H9 (cell line): ENCODE results near the gene SCUBE1. TPM values are rescaled to one million over a fixed set of nuclear protein-coding genes. Genes with fewer than 3 reads are reported as not detected.

ENCODE experiments used
- DNase-seq: peaks from one replicate; pipeline ENCODE4 v3.0.0-alpha.2; 2017
- H2AFZ ChIP-seq: one replicate; pipeline ENCODE4 v1.6.1; 2013; ENCODE audit warnings: mild to moderate bottlenecking, low read length, control low read depth, moderate library complexity
- H2AK5ac ChIP-seq: 2 replicates; pipeline ENCODE4 v1.6.1; 2013; ENCODE audit warnings: low read length, control low read depth, mixed read lengths; ENCODE audit not compliant: insufficient read length
- H2BK120ac ChIP-seq: one replicate; pipeline ENCODE4 v1.6.1; 2013; ENCODE audit warnings: low read depth, mild to moderate bottlenecking, low read length, control low read depth, inconsistent platforms; ENCODE audit not compliant: poor library complexity, severe bottlenecking
- H2BK12ac ChIP-seq: 2 replicates; pipeline ENCODE4 v1.6.1; 2013; ENCODE audit warnings: low read length, control low read depth, mixed read lengths, low read depth; ENCODE audit not compliant: insufficient read length
- H2BK15ac ChIP-seq: 2 replicates; pipeline ENCODE4 v1.6.1; 2013; ENCODE audit warnings: low read depth, low read length, control low read depth
- H2BK20ac ChIP-seq: one replicate; pipeline ENCODE4 v1.6.1; 2013; ENCODE audit warnings: low read depth, mild to moderate bottlenecking, low read length, control low read depth, inconsistent platforms; ENCODE audit not compliant: poor library complexity, severe bottlenecking
- H2BK5ac ChIP-seq: 2 replicates; pipeline ENCODE4 v1.6.1; 2013; ENCODE audit warnings: low read length, control low read depth, mixed read lengths; ENCODE audit not compliant: insufficient read length
- H3K14ac ChIP-seq: 2 replicates; pipeline ENCODE4 v1.6.1; 2013; ENCODE audit warnings: low read length, control low read depth; ENCODE audit not compliant: insufficient read depth
- H3K18ac ChIP-seq: 2 replicates; pipeline ENCODE4 v1.6.1; 2013; ENCODE audit warnings: low read depth, mild to moderate bottlenecking, mixed read lengths, low read length, control low read depth; ENCODE audit not compliant: insufficient read length
- H3K23ac ChIP-seq: 2 replicates; pipeline ENCODE4 v1.6.1; 2013; ENCODE audit warnings: low read length, control low read depth, mixed read lengths, low read depth; ENCODE audit not compliant: insufficient read length
- H3K23me2 ChIP-seq: 2 replicates; pipeline ENCODE4 v1.6.1; 2013; ENCODE audit warnings: low read depth, mild to moderate bottlenecking, mixed read lengths, low read length, control low read depth; ENCODE audit not compliant: insufficient read length, poor library complexity, severe bottlenecking
- H3K27ac ChIP-seq: 2 replicates; pipeline ENCODE4 v1.5.1; 2013; ENCODE audit warnings: low read length, control low read depth, mixed read lengths, low read depth; ENCODE audit not compliant: insufficient read length
- H3K27me3 ChIP-seq: 2 replicates; pipeline ENCODE4 v1.6.1; 2013; ENCODE audit warnings: low read length, control low read depth, inconsistent platforms; ENCODE audit not compliant: insufficient read depth
- H3K4ac ChIP-seq: 2 replicates; pipeline ENCODE4 v1.6.1; 2013; ENCODE audit warnings: low read depth, mild to moderate bottlenecking, control low read depth, inconsistent platforms, low read length, moderate library complexity
- H3K4me1 ChIP-seq: 2 replicates; pipeline ENCODE4 v1.6.1; 2013; ENCODE audit warnings: low read length, control low read depth, inconsistent platforms; ENCODE audit not compliant: insufficient read depth
- H3K4me2 ChIP-seq: 2 replicates; pipeline ENCODE4 v1.6.1; 2013; ENCODE audit warnings: low read length, control low read depth, mixed read lengths; ENCODE audit not compliant: insufficient read length, insufficient read depth
- H3K56ac ChIP-seq: 2 replicates; pipeline ENCODE4 v1.6.1; 2013; ENCODE audit warnings: low read depth, mild to moderate bottlenecking, mixed read lengths, low read length, control low read depth; ENCODE audit not compliant: insufficient read length
- H3K79me1 ChIP-seq: 2 replicates; pipeline ENCODE4 v1.6.1; 2013; ENCODE audit warnings: low read depth, mild to moderate bottlenecking, moderate library complexity, low read length, control low read depth, inconsistent platforms; ENCODE audit not compliant: insufficient read depth, poor library complexity, severe bottlenecking
- H3K79me2 ChIP-seq: 2 replicates; pipeline ENCODE4 v1.6.1; 2013; ENCODE audit warnings: low read length, control low read depth, inconsistent platforms; ENCODE audit not compliant: insufficient read depth
- H3K9ac ChIP-seq: 2 replicates; pipeline ENCODE4 v1.6.1; 2013; ENCODE audit warnings: low read length, control low read depth, mixed read lengths; ENCODE audit not compliant: insufficient read length; ENCODE audit errors: extremely low read depth
- H3K9me3 ChIP-seq: one replicate; pipeline ENCODE4 v1.6.1; 2013; ENCODE audit warnings: low read depth, low read length, inconsistent platforms; ENCODE audit not compliant: control insufficient read depth
- H3T11ph ChIP-seq: one replicate; pipeline ENCODE4 v1.6.1; 2013; ENCODE audit warnings: mild to moderate bottlenecking, low read length, control low read depth, inconsistent platforms
- H4K20me1 ChIP-seq: one replicate; pipeline ENCODE4 v1.6.1; 2013; ENCODE audit not compliant: control insufficient read depth, insufficient read length, insufficient read depth
- H4K5ac ChIP-seq: 2 replicates; pipeline ENCODE4 v1.6.1; 2013; ENCODE audit warnings: low read depth, mild to moderate bottlenecking, mixed read lengths, low read length, control low read depth; ENCODE audit not compliant: insufficient read length
- H4K8ac ChIP-seq: replicated peaks from 2 replicates; pipeline ENCODE4 v1.6.1; 2013; ENCODE audit warnings: low read length, control low read depth, mixed read lengths, low read depth; ENCODE audit not compliant: insufficient read length
- H4K91ac ChIP-seq: 2 replicates; pipeline ENCODE4 v1.6.1; 2013; ENCODE audit warnings: low read depth, mild to moderate bottlenecking, moderate library complexity, mixed read lengths, low read length, control low read depth; ENCODE audit not compliant: insufficient read length
- H3K27ac Mint-ChIP-seq, 3 experiments: 2 replicates in 2 of 3; 3 replicates in 1 of 3; pipeline ENCODE4 v1.8.0; 2020 to 2021; ENCODE audit warnings: mixed read lengths in 3 of 3, mild to moderate bottlenecking in 1 of 3, moderate library complexity in 1 of 3
- H3K27me3 Mint-ChIP-seq: 2 replicates; pipeline ENCODE4 v1.8.0; 2021; ENCODE audit warnings: low read depth, mild to moderate bottlenecking, moderate library complexity, mixed read lengths
- H3K36me3 Mint-ChIP-seq, 3 experiments: 2 replicates in 2 of 3; 3 replicates in 1 of 3; pipeline ENCODE4 v1.8.0; 2020 to 2021; ENCODE audit warnings: low read depth in 3 of 3, mixed read lengths in 3 of 3; ENCODE audit not compliant: insufficient read depth in 1 of 3
- H3K4me1 Mint-ChIP-seq, 2 experiments: 2 replicates each; pipeline ENCODE4 v1.8.0; 2020; ENCODE audit warnings: mixed read lengths in 2 of 2
- H3K4me3 Mint-ChIP-seq, 2 experiments: 2 replicates in 1 of 2; 3 replicates in 1 of 2; pipeline ENCODE4 v1.8.0; 2020 to 2021; ENCODE audit warnings: mild to moderate bottlenecking in 2 of 2, mixed read lengths in 2 of 2, moderate library complexity in 1 of 2
- H3K9me3 Mint-ChIP-seq, 2 experiments: 2 replicates in 1 of 2; 3 replicates in 1 of 2; pipeline ENCODE4 v1.8.0; 2020; ENCODE audit warnings: mild to moderate bottlenecking in 2 of 2, mixed read lengths in 2 of 2, moderate library complexity in 1 of 2
- WGBS: extraction: QIAGEN DNeasy Blood & Tissue Kit; methylation state at CpG from one replicate; pipeline ENCODE4 v1.1.7; 2013; ENCODE audit warnings: missing lambda C conversion rate, low lambda C conversion rate, mixed read lengths; ENCODE audit not compliant: insufficient read length; ENCODE audit errors: extremely low coverage; 5-methylcytosine and 5-hydroxymethylcytosine counted together
- total RNA-seq: library from RNA; stranded (reverse); gene quantifications from 2 replicates; pipeline ENCODE4 v1.2.1, GENCODE V29; 2021
- TF ChIP-seq, protein P1 (sequence below): fragments of 200-600 bp; sonication (generic); conservative IDR thresholded peaks from 3 replicates; pipeline ENCODE4 v1.8.0; 2021; ENCODE audit warnings: antibody characterized with exemption, mild to moderate bottlenecking

Gene SCUBE1
- total RNA-seq, 1 experiment from 2014 or later = 1.2 TPM

- H4K8ac ChIP-seq = no peak overlapping the region
- no peak overlapping the region for H3K4ac ChIP-seq
- H2AFZ ChIP-seq = no peak overlapping the region
- no peak overlapping the region for H3K27ac ChIP-seq
- no peak overlapping the region for H4K91ac ChIP-seq
- no peak overlapping the region for H4K5ac ChIP-seq
- no peak overlapping the region for H2BK20ac ChIP-seq
- Mint-ChIP-seq H3K27me3 (no peaks in the 10 kb centered on the region; the same call in 1 of the 2 replicates), H3K9me3 (no peaks in the 10 kb centered on the region; a peak in 1 of 5 replicates), H3K4me3 (no peak overlapping the region), H3K4me1 (peaks cover 2 to 7% of the 10 kb centered on the region in 2 experiments; a peak in 3 of 4 replicates), H3K36me3 (no peaks in the 10 kb centered on the region), H3K27ac (no peak overlapping the region)
- H3K79me1 ChIP-seq = no peaks in the 10 kb centered on the region
- H2AK5ac ChIP-seq = no peak overlapping the region
- no peak overlapping the region for H2BK5ac ChIP-seq
- no peaks in the 10 kb centered on the region for H3K4me1 ChIP-seq
- H3T11ph ChIP-seq = no peak overlapping the region
- no peaks in the 10 kb centered on the region for H3K9me3 ChIP-seq
- no peak overlapping the region for H2BK15ac ChIP-seq
- H3K27me3 ChIP-seq = no peaks in the 10 kb centered on the region
- no CpG with 5 or more reads among the region's 7 CpGs for WGBS
- TF ChIP-seq, protein P1, sequence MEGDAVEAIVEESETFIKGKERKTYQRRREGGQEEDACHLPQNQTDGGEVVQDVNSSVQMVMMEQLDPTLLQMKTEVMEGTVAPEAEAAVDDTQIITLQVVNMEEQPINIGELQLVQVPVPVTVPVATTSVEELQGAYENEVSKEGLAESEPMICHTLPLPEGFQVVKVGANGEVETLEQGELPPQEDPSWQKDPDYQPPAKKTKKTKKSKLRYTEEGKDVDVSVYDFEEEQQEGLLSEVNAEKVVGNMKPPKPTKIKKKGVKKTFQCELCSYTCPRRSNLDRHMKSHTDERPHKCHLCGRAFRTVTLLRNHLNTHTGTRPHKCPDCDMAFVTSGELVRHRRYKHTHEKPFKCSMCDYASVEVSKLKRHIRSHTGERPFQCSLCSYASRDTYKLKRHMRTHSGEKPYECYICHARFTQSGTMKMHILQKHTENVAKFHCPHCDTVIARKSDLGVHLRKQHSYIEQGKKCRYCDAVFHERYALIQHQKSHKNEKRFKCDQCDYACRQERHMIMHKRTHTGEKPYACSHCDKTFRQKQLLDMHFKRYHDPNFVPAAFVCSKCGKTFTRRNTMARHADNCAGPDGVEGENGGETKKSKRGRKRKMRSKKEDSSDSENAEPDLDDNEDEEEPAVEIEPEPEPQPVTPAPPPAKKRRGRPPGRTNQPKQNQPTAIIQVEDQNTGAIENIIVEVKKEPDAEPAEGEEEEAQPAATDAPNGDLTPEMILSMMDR = no peak
- no peak overlapping the region for H3K56ac ChIP-seq
- no peak overlapping the region for H3K9ac ChIP-seq
- H2BK12ac ChIP-seq = no peak overlapping the region
- H4K20me1 ChIP-seq = no peaks in the 10 kb centered on the region
- no peak overlapping the region for H3K14ac ChIP-seq
- H3K23ac ChIP-seq = no peak overlapping the region
- no peaks in the 10 kb centered on the region for H3K23me2 ChIP-seq
- H3K18ac ChIP-seq = no peak overlapping the region
- DNase-seq = no peak
- no peaks in the 10 kb centered on the region for H3K79me2 ChIP-seq
- H3K4me2 ChIP-seq = no peak overlapping the region
- H2BK120ac ChIP-seq = no peak overlapping the region
These were observed 103.9 kb downstream of the SCUBE1 start for GRCh38 chr22:43239193-43239780.
